ENCODE data around the gene PEX11G. TPM values are rescaled to one million over a fixed set of nuclear protein-coding genes. Genes with fewer than 3 reads are reported as not detected.

Gene PEX11G
- total and polyA plus RNA-seq, 2 donors (not counting 3 experiments of a cell fraction or from before 2014, with no cell fraction given) = 1.3 to 1.9 TPM

DNA sequence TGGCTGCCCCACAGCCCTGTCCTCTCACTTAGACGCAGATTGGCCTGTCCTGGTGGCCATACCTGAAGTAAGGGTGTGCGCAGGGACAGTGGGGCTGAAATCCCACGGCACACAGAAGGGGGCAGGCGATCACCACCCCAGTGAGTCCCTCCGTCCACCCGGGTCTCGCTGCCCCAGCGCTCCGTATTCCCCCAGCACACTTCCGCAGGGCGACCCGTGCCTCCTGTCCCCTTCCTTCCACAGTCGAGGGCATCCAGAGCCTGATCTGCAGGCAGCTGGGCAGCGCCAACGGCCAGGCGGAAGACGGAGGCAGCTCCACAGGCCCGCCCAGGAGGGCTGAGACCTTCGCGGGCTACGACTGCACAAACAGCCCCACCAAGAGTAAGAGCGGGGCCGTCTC, 25.3 kb downstream of the PEX11G start:
- intact Hi-C loops (cut with micrococcal nuclease) (no loop called here), dilution Hi-C loops (cut with MboI; ENCODE audit: extremely low pct_ligation_motif_present, low sequenced_read_pairs) (no loop called here)
- no peaks in the 10 kb centered on the region for H3K9me3 ChIP-seq (replicated peaks; ENCODE audit: control insufficient read depth, insufficient read depth, low read length)
- no peak overlapping the region for H3K27ac ChIP-seq (ENCODE audit: insufficient read depth, low read depth, low read length)
- no peak overlapping the region for H3K4me3 ChIP-seq (replicated peaks in 1 of 3; ENCODE audit: insufficient read depth in 1 of 3, low read depth in 1 of 3, low read length in 3 of 3)
- no peaks in the 10 kb centered on the region for H3K4me1 ChIP-seq (ENCODE audit: control insufficient read depth, extremely low read depth, insufficient read depth, low read length)
- H2AFZ ChIP-seq (ENCODE audit: low read depth, low read length) = no peak overlapping the region
- FAIRE-seq (no peak), DNase-seq (ENCODE audit: low read depth, low spot score) (no peak)
- no peak overlapping the region for H3K9ac ChIP-seq (replicated peaks; ENCODE audit: extremely low read depth, insufficient read depth, low read length)
- no peaks in the 10 kb centered on the region for H4K20me1 ChIP-seq (replicated peaks; ENCODE audit: control insufficient read depth, extremely low read depth, insufficient read depth, low read length)
- TF ChIP-seq FOS (IDR thresholded peaks at IDR 0.05; ENCODE audit: borderline replicate concordance, insufficient read depth, low read length) = no peak
- TF ChIP-seq, protein P1, sequence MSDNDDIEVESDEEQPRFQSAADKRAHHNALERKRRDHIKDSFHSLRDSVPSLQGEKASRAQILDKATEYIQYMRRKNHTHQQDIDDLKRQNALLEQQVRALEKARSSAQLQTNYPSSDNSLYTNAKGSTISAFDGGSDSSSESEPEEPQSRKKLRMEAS (IDR thresholded peaks at IDR 0.05; ENCODE audit: insufficient read depth, insufficient read length) = no peak
- no peak for TF ChIP-seq GATA2 (IDR thresholded peaks at IDR 0.05; ENCODE audit: insufficient read depth, insufficient read length, low read depth, low read length)
- TF ChIP-seq, protein P2, sequence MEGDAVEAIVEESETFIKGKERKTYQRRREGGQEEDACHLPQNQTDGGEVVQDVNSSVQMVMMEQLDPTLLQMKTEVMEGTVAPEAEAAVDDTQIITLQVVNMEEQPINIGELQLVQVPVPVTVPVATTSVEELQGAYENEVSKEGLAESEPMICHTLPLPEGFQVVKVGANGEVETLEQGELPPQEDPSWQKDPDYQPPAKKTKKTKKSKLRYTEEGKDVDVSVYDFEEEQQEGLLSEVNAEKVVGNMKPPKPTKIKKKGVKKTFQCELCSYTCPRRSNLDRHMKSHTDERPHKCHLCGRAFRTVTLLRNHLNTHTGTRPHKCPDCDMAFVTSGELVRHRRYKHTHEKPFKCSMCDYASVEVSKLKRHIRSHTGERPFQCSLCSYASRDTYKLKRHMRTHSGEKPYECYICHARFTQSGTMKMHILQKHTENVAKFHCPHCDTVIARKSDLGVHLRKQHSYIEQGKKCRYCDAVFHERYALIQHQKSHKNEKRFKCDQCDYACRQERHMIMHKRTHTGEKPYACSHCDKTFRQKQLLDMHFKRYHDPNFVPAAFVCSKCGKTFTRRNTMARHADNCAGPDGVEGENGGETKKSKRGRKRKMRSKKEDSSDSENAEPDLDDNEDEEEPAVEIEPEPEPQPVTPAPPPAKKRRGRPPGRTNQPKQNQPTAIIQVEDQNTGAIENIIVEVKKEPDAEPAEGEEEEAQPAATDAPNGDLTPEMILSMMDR (IDR thresholded peaks at IDR 0.05; ENCODE audit: extremely low read depth in 1 of 2, insufficient read depth in 1 of 2, low read depth in 1 of 2, low read length in 2 of 2) = no peak
- no peak for TF ChIP-seq POLR2AphosphoS5 (IDR thresholded peaks at IDR 0.05; ENCODE audit: insufficient read depth, low read depth, low read length)
- TF ChIP-seq JUN (IDR thresholded peaks at IDR 0.05; ENCODE audit: borderline replicate concordance, insufficient read depth, insufficient read length, low read depth) = no peak
- TF ChIP-seq MYC (IDR thresholded peaks at IDR 0.05; ENCODE audit: low read depth, low read length) = no peak
- TF ChIP-seq EZH2 (IDR thresholded peaks at IDR 0.05; ENCODE audit: borderline replicate concordance, low read depth, low read length, severe bottlenecking) = no peak
- TF ChIP-seq POLR2A (IDR thresholded peaks at IDR 0.05; ENCODE audit: low read depth, low read length) = no peak
- no TSS peak for BruUV-seq (replicated peaks)
- CTCF ChIA-PET = no interaction called here
- H3K27me3 ChIP-seq (ENCODE audit: control insufficient read depth in 2 of 2, insufficient read depth in 2 of 2, low read length in 2 of 2) = no peaks in the 10 kb centered on the region
- H3K9me1 ChIP-seq (replicated peaks; ENCODE audit: control insufficient read depth, extremely low read depth, insufficient read depth, low read length) = no peaks in the 10 kb centered on the region
- POLR2A ChIA-PET = no interaction called here
- no peaks in the 10 kb centered on the region for H3K79me2 ChIP-seq (ENCODE audit: control insufficient read depth, insufficient read depth, low read length)
- H3K36me3 ChIP-seq (ENCODE audit: control insufficient read depth in 2 of 2, extremely low read depth in 1 of 2, insufficient read depth in 2 of 2, low read length in 2 of 2) = peaks cover 0 to 23% of the 10 kb centered on the region in 2 experiments
- H3K4me2 ChIP-seq (ENCODE audit: insufficient read depth, low read length) = no peak overlapping the region
